Measurements from ENCODE around the gene FLACC1.

- TF ChIP-seq CTCF (IDR thresholded peaks at IDR 0.05) (no peak), EZH2 (IDR thresholded peaks at IDR 0.05; ENCODE audit: borderline replicate concordance, insufficient read depth, low read depth, low read length, poor library complexity, severe bottlenecking) (no peak)
These were observed 95.7 kb downstream of the FLACC1 start for GRCh38 chr2:201261471-201261870.

Measured in B cell (primary cell).